H9 (cell line): Measurements from ENCODE around the gene OR10A7. TPM values are rescaled to one million over a fixed set of nuclear protein-coding genes. Genes with fewer than 3 reads are reported as not detected.
"Not testable (repeated sequence)": the region's sequence is repeated elsewhere in the genome, so short reads cannot be mapped to it uniquely, and the experiment has no call there.

Source experiments
- DNase-seq: peaks from one replicate; pipeline ENCODE4 v3.0.0-alpha.2; 2017
- H2AFZ ChIP-seq: one replicate; pipeline ENCODE4 v1.6.1; 2013; ENCODE audit warnings: mild to moderate bottlenecking, low read length, control low read depth, moderate library complexity
- H2AK5ac ChIP-seq: 2 replicates; pipeline ENCODE4 v1.6.1; 2013; ENCODE audit warnings: low read length, control low read depth, mixed read lengths; ENCODE audit not compliant: insufficient read length
- H2BK120ac ChIP-seq: one replicate; pipeline ENCODE4 v1.6.1; 2013; ENCODE audit warnings: low read depth, mild to moderate bottlenecking, low read length, control low read depth, inconsistent platforms; ENCODE audit not compliant: poor library complexity, severe bottlenecking
- H2BK12ac ChIP-seq: 2 replicates; pipeline ENCODE4 v1.6.1; 2013; ENCODE audit warnings: low read length, control low read depth, mixed read lengths, low read depth; ENCODE audit not compliant: insufficient read length
- H2BK15ac ChIP-seq: 2 replicates; pipeline ENCODE4 v1.6.1; 2013; ENCODE audit warnings: low read depth, low read length, control low read depth
- H2BK20ac ChIP-seq: one replicate; pipeline ENCODE4 v1.6.1; 2013; ENCODE audit warnings: low read depth, mild to moderate bottlenecking, low read length, control low read depth, inconsistent platforms; ENCODE audit not compliant: poor library complexity, severe bottlenecking
- H2BK5ac ChIP-seq: 2 replicates; pipeline ENCODE4 v1.6.1; 2013; ENCODE audit warnings: low read length, control low read depth, mixed read lengths; ENCODE audit not compliant: insufficient read length
- H3K14ac ChIP-seq: 2 replicates; pipeline ENCODE4 v1.6.1; 2013; ENCODE audit warnings: low read length, control low read depth; ENCODE audit not compliant: insufficient read depth
- H3K18ac ChIP-seq: 2 replicates; pipeline ENCODE4 v1.6.1; 2013; ENCODE audit warnings: low read depth, mild to moderate bottlenecking, mixed read lengths, low read length, control low read depth; ENCODE audit not compliant: insufficient read length
- H3K23ac ChIP-seq: 2 replicates; pipeline ENCODE4 v1.6.1; 2013; ENCODE audit warnings: low read length, control low read depth, mixed read lengths, low read depth; ENCODE audit not compliant: insufficient read length
- H3K23me2 ChIP-seq: 2 replicates; pipeline ENCODE4 v1.6.1; 2013; ENCODE audit warnings: low read depth, mild to moderate bottlenecking, mixed read lengths, low read length, control low read depth; ENCODE audit not compliant: insufficient read length, poor library complexity, severe bottlenecking
- H3K27ac ChIP-seq: 2 replicates; pipeline ENCODE4 v1.5.1; 2013; ENCODE audit warnings: low read length, control low read depth, mixed read lengths, low read depth; ENCODE audit not compliant: insufficient read length
- H3K27me3 ChIP-seq: 2 replicates; pipeline ENCODE4 v1.6.1; 2013; ENCODE audit warnings: low read length, control low read depth, inconsistent platforms; ENCODE audit not compliant: insufficient read depth
- H3K4ac ChIP-seq: 2 replicates; pipeline ENCODE4 v1.6.1; 2013; ENCODE audit warnings: low read depth, mild to moderate bottlenecking, control low read depth, inconsistent platforms, low read length, moderate library complexity
- H3K4me1 ChIP-seq: 2 replicates; pipeline ENCODE4 v1.6.1; 2013; ENCODE audit warnings: low read length, control low read depth, inconsistent platforms; ENCODE audit not compliant: insufficient read depth
- H3K4me2 ChIP-seq: 2 replicates; pipeline ENCODE4 v1.6.1; 2013; ENCODE audit warnings: low read length, control low read depth, mixed read lengths; ENCODE audit not compliant: insufficient read length, insufficient read depth
- H3K56ac ChIP-seq: 2 replicates; pipeline ENCODE4 v1.6.1; 2013; ENCODE audit warnings: low read depth, mild to moderate bottlenecking, mixed read lengths, low read length, control low read depth; ENCODE audit not compliant: insufficient read length
- H3K79me1 ChIP-seq: 2 replicates; pipeline ENCODE4 v1.6.1; 2013; ENCODE audit warnings: low read depth, mild to moderate bottlenecking, moderate library complexity, low read length, control low read depth, inconsistent platforms; ENCODE audit not compliant: insufficient read depth, poor library complexity, severe bottlenecking
- H3K79me2 ChIP-seq: 2 replicates; pipeline ENCODE4 v1.6.1; 2013; ENCODE audit warnings: low read length, control low read depth, inconsistent platforms; ENCODE audit not compliant: insufficient read depth
- H3K9ac ChIP-seq: 2 replicates; pipeline ENCODE4 v1.6.1; 2013; ENCODE audit warnings: low read length, control low read depth, mixed read lengths; ENCODE audit not compliant: insufficient read length; ENCODE audit errors: extremely low read depth
- H3K9me3 ChIP-seq: one replicate; pipeline ENCODE4 v1.6.1; 2013; ENCODE audit warnings: low read depth, low read length, inconsistent platforms; ENCODE audit not compliant: control insufficient read depth
- H3T11ph ChIP-seq: one replicate; pipeline ENCODE4 v1.6.1; 2013; ENCODE audit warnings: mild to moderate bottlenecking, low read length, control low read depth, inconsistent platforms
- H4K20me1 ChIP-seq: one replicate; pipeline ENCODE4 v1.6.1; 2013; ENCODE audit not compliant: control insufficient read depth, insufficient read length, insufficient read depth
- H4K5ac ChIP-seq: 2 replicates; pipeline ENCODE4 v1.6.1; 2013; ENCODE audit warnings: low read depth, mild to moderate bottlenecking, mixed read lengths, low read length, control low read depth; ENCODE audit not compliant: insufficient read length
- H4K8ac ChIP-seq: replicated peaks from 2 replicates; pipeline ENCODE4 v1.6.1; 2013; ENCODE audit warnings: low read length, control low read depth, mixed read lengths, low read depth; ENCODE audit not compliant: insufficient read length
- H4K91ac ChIP-seq: 2 replicates; pipeline ENCODE4 v1.6.1; 2013; ENCODE audit warnings: low read depth, mild to moderate bottlenecking, moderate library complexity, mixed read lengths, low read length, control low read depth; ENCODE audit not compliant: insufficient read length
- H3K27ac Mint-ChIP-seq, 3 experiments: 2 replicates in 2 of 3; 3 replicates in 1 of 3; pipeline ENCODE4 v1.8.0; 2020 to 2021; ENCODE audit warnings: mixed read lengths in 3 of 3, mild to moderate bottlenecking in 1 of 3, moderate library complexity in 1 of 3
- H3K27me3 Mint-ChIP-seq: 2 replicates; pipeline ENCODE4 v1.8.0; 2021; ENCODE audit warnings: low read depth, mild to moderate bottlenecking, moderate library complexity, mixed read lengths
- H3K36me3 Mint-ChIP-seq, 3 experiments: 2 replicates in 2 of 3; 3 replicates in 1 of 3; pipeline ENCODE4 v1.8.0; 2020 to 2021; ENCODE audit warnings: low read depth in 3 of 3, mixed read lengths in 3 of 3; ENCODE audit not compliant: insufficient read depth in 1 of 3
- H3K4me1 Mint-ChIP-seq, 2 experiments: 2 replicates each; pipeline ENCODE4 v1.8.0; 2020; ENCODE audit warnings: mixed read lengths in 2 of 2
- H3K4me3 Mint-ChIP-seq, 2 experiments: 2 replicates in 1 of 2; 3 replicates in 1 of 2; pipeline ENCODE4 v1.8.0; 2020 to 2021; ENCODE audit warnings: mild to moderate bottlenecking in 2 of 2, mixed read lengths in 2 of 2, moderate library complexity in 1 of 2
- H3K9me3 Mint-ChIP-seq, 2 experiments: 2 replicates in 1 of 2; 3 replicates in 1 of 2; pipeline ENCODE4 v1.8.0; 2020; ENCODE audit warnings: mild to moderate bottlenecking in 2 of 2, mixed read lengths in 2 of 2, moderate library complexity in 1 of 2
- CTCF ChIP-seq: fragments of 200-600 bp; sonication (generic); conservative IDR thresholded peaks from 3 replicates; pipeline ENCODE4 v1.8.0; 2021; ENCODE audit warnings: antibody characterized with exemption, mild to moderate bottlenecking
- WGBS: extraction: QIAGEN DNeasy Blood & Tissue Kit; methylation state at CpG from one replicate; pipeline ENCODE4 v1.1.7; 2013; ENCODE audit warnings: missing lambda C conversion rate, low lambda C conversion rate, mixed read lengths; ENCODE audit not compliant: insufficient read length; ENCODE audit errors: extremely low coverage; 5-methylcytosine and 5-hydroxymethylcytosine counted together
- total RNA-seq: library from RNA; stranded (reverse); gene quantifications from 2 replicates; pipeline ENCODE4 v1.2.1, GENCODE V29; 2021

The OR10A7 gene
- total RNA-seq, 1 experiment from 2014 or later = not detected

- Mint-ChIP-seq H3K27me3 (no peaks in the 10 kb centered on the region), H3K9me3 (peaks cover 6 to 7% of the 10 kb centered on the region in 2 experiments; a peak in 4 of 5 replicates), H3K36me3 (peaks cover 3 to 9% (median 7%) of the 10 kb centered on the region in 3 experiments; a peak in 4 of 7 replicates), H3K4me3 (no peak overlapping the region), H3K27ac (no peak overlapping the region), H3K4me1 (peaks cover 12 to 15% of the 10 kb centered on the region in 2 experiments)
- no peak overlapping the region for H3K4me2 ChIP-seq
- no peak overlapping the region for H3K56ac ChIP-seq
- H4K20me1 ChIP-seq = no peaks in the 10 kb centered on the region
- no peak overlapping the region for H4K8ac ChIP-seq
- H2BK12ac ChIP-seq = no peak overlapping the region
- no peaks in the 10 kb centered on the region for H3K79me2 ChIP-seq
- H3K23ac ChIP-seq = no peak overlapping the region
- H4K5ac ChIP-seq = no peak overlapping the region
- no peak overlapping the region for H2AK5ac ChIP-seq
- no peaks in the 10 kb centered on the region for H3K4me1 ChIP-seq
- H3K14ac ChIP-seq = no peak overlapping the region
- no peak for DNase-seq
- H3K79me1 ChIP-seq = no peaks in the 10 kb centered on the region
- no peak overlapping the region for H2BK5ac ChIP-seq
- no peak overlapping the region for H3K9ac ChIP-seq
- H3K18ac ChIP-seq = no peak overlapping the region
- no peaks in the 10 kb centered on the region for H3K9me3 ChIP-seq
- TF ChIP-seq CTCF = no peak
- H2BK120ac ChIP-seq = no peak overlapping the region
- H4K91ac ChIP-seq = no peak overlapping the region
- H2BK20ac ChIP-seq = no peak overlapping the region
- no peak overlapping the region for H3K4ac ChIP-seq
- H3K23me2 ChIP-seq = no peaks in the 10 kb centered on the region
- H3T11ph ChIP-seq = no peak overlapping the region
- no peaks in the 10 kb centered on the region for H3K27me3 ChIP-seq
- no peak overlapping the region for H3K27ac ChIP-seq
- no peak overlapping the region for H2AFZ ChIP-seq
- WGBS = no CpG with 5 or more reads among the region's 2 CpGs
- no peak overlapping the region for H2BK15ac ChIP-seq
Measured at GRCh38 chr12:55171445-55171844, 49.4 kb upstream of the OR10A7 start.

GRCh38 chr12:55171846-55172245 lies 49.0 kb upstream of the OR10A7 start:
- H3K4me2 ChIP-seq, H3T11ph ChIP-seq, H3K9me3 Mint-ChIP-seq, H3K79me2 ChIP-seq, H2AFZ ChIP-seq, H2BK120ac ChIP-seq, H3K4me1 ChIP-seq, H2BK15ac ChIP-seq, H3K23me2 ChIP-seq, H4K8ac ChIP-seq, H3K36me3 Mint-ChIP-seq, H3K27me3 Mint-ChIP-seq, H4K20me1 ChIP-seq, H4K5ac ChIP-seq, H3K56ac ChIP-seq, H4K91ac ChIP-seq, H3K4ac ChIP-seq, H3K27ac Mint-ChIP-seq, H3K27ac ChIP-seq, DNase-seq, H2BK5ac ChIP-seq, H2BK20ac ChIP-seq, H3K9me3 ChIP-seq, H3K79me1 ChIP-seq, H3K9ac ChIP-seq, H3K14ac ChIP-seq, H2AK5ac ChIP-seq, H3K27me3 ChIP-seq, H2BK12ac ChIP-seq, H3K18ac ChIP-seq, H3K4me3 Mint-ChIP-seq, H3K23ac ChIP-seq: not testable (repeated sequence)
- peaks cover 12 to 15% of the 10 kb centered on the region in 2 experiments for H3K4me1 Mint-ChIP-seq
- no CpG with 5 or more reads among the region's 2 CpGs for WGBS
